Measurements from ENCODE around the gene BAHCC1. TPM values are rescaled to one million over a fixed set of nuclear protein-coding genes. Genes with fewer than 3 reads are reported as not detected.
A peak's percentile ranks its signal among the peaks of the same experiment; 100 is the strongest.

Gene BAHCC1
- total and polyA plus RNA-seq, 9 of the 15 experiments (the other 6 are each of a cell fraction or from before 2014, with no cell fraction given): 0.14 to 26.9 (median 5.0) TPM

- no peak for TF ChIP-seq ETS2 (tag; IDR thresholded peaks at IDR 0.05; ENCODE audit: borderline replicate concordance, poor library complexity, severe bottlenecking)
- no peak for TF ChIP-seq CAMTA2 (CRISPR knock-in tag; conservative IDR thresholded peaks at IDR 0.05)
- no peak for TF ChIP-seq ZNF23 (CRISPR knock-in tag; IDR thresholded peaks at IDR 0.05)
- no peak for TF ChIP-seq KDM4B (IDR thresholded peaks at IDR 0.05; ENCODE audit: borderline replicate concordance in 2 of 2, low read depth in 1 of 2)
- 0 out of 2 replicates have a peak, but pooled peaks have one; percentile 13 for TF ChIP-seq NBN (IDR thresholded peaks at IDR 0.05; ENCODE audit: low read depth)
- TF ChIP-seq MCM5 (IDR thresholded peaks at IDR 0.05; ENCODE audit: low read depth): no peak
- no peak; the same call in 1 of the 2 replicates for TF ChIP-seq GATAD2B (IDR thresholded peaks at IDR 0.05; ENCODE audit: borderline replicate concordance)
- TF ChIP-seq ZNF143 (CRISPR knock-in tag; IDR thresholded peaks at IDR 0.05): no peak
- TF ChIP-seq FOXJ3 (CRISPR knock-in tag; IDR thresholded peaks at IDR 0.05): no peak
- no peak for TF ChIP-seq HDAC3 (IDR thresholded peaks at IDR 0.05; ENCODE audit: borderline replicate concordance, partially characterized antibody)
- peak; percentile 72 for TF ChIP-seq ARID4B (CRISPR knock-in tag; IDR thresholded peaks at IDR 0.05)
- TF ChIP-seq NFATC3 (IDR thresholded peaks at IDR 0.05): no peak
- no peak for TF ChIP-seq MITF (IDR thresholded peaks at IDR 0.05)
- TF ChIP-seq ATF3 (IDR thresholded peaks at IDR 0.05): no peak
- TF ChIP-seq ATF3 (CRISPR knock-in tag; conservative IDR thresholded peaks at IDR 0.05): no peak
- TF ChIP-seq CTBP1 (IDR thresholded peaks at IDR 0.05; ENCODE audit: borderline replicate concordance): peak; percentile 59; the same call in 1 of the 2 replicates
- no peak for TF ChIP-seq GTF3C2 (IDR thresholded peaks at IDR 0.05; ENCODE audit: borderline replicate concordance, extremely low read depth, insufficient read length)
- no peak for TF ChIP-seq HDAC8 (tag; IDR thresholded peaks at IDR 0.05)
These were observed at the start of gene BAHCC1 (continued) for GRCh38 chr17:81394921-81395599.
